ENCODE results near the gene TPPP3.
"Not testable (repeated sequence)": the region's sequence is repeated elsewhere in the genome, so short reads cannot be mapped to it uniquely, and the experiment has no call there.

TPPP3 gene

GRCh38 chr16:67415872-67416793 is 22.8 kb upstream of the TPPP3 start, which contains the start of gene ZDHHC1:
TSS of gene ZDHHC1 (minus strand) at chr16:67416477. CDS start at chr16:67407775, 8,702 bp downstream.
- Histone ChIP-seq H3K9me2 (ENCODE audit: low read depth, low read length) (no peaks in the 10 kb centered on the region), H3K36me3 (ENCODE audit: insufficient read depth, low read length) (no peaks in the 10 kb centered on the region), H3K9ac (ENCODE audit: low read length) (no peak within 1 kb of the TSS; the same call in 1 of the 2 replicates), H3F3A (ENCODE audit: insufficient read depth, low read length) (no peaks in the 10 kb centered on the region), H2AFZ (ENCODE audit: low read length) (no peak within 1 kb of the TSS), H4K20me1 (ENCODE audit: insufficient read depth, low read length) (no peaks in the 10 kb centered on the region), H3K9me3 (ENCODE audit: low read length) (no peaks in the 10 kb centered on the region), H3K4me2 (ENCODE audit: low read length) (peak within 1 kb of the TSS; percentile 53), H3K79me2 (ENCODE audit: insufficient read depth, low read length) (no peaks in the 10 kb centered on the region), H3K4me1 (ENCODE audit: insufficient read depth, low read length, severe bottlenecking) (peaks cover 10% of the 10 kb centered on the region), H3K27ac (ENCODE audit: low read depth, low read length, poor library complexity, severe bottlenecking) (no peak within 1 kb of the TSS), H3K4me3 (ENCODE audit: low read depth, low read length, poor library complexity, severe bottlenecking) (peak within 1 kb of the TSS; percentile 49), H3K27me3 (ENCODE audit: insufficient read depth, low read length) (peaks cover 7% of the 10 kb centered on the region)
- TF ChIP-seq EZH2 (IDR thresholded peaks at IDR 0.05; ENCODE audit: borderline replicate concordance, low read length) (no peak), CTCF (IDR thresholded peaks at IDR 0.05; ENCODE audit: low read length) (peak; percentile 55)

DNA sequence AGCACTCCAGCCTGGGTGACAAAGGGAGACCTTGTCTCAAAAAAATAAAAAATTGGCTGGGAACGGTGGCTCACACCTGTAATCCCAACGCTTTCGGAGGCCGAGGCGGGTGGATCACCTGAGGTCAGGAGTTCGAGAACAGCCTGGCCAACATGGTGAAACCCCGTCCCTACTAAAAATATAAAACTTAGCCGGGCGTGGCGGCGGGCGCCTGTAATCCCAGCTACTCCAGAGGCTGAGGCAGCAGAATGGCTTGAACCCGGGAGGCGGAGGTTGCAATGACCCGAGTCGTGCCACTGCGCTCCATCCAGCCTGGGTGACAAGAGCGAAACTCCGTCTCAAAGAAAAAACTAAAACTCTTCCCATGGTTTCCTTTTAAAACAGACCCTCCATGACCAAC is 22.1 kb upstream of the TPPP3 start:
- H3K9me2 ChIP-seq (ENCODE audit: low read depth, low read length); H3K4me3 ChIP-seq (ENCODE audit: low read depth, low read length, poor library complexity, severe bottlenecking); H3K36me3 ChIP-seq (ENCODE audit: insufficient read depth, low read length); H3K27me3 ChIP-seq (ENCODE audit: insufficient read depth, low read length); H4K20me1 ChIP-seq (ENCODE audit: insufficient read depth, low read length); H3K27ac ChIP-seq (ENCODE audit: low read depth, low read length, poor library complexity, severe bottlenecking); H3F3A ChIP-seq (ENCODE audit: insufficient read depth, low read length); H3K79me2 ChIP-seq (ENCODE audit: insufficient read depth, low read length); H3K9ac ChIP-seq (ENCODE audit: low read length); H2AFZ ChIP-seq (ENCODE audit: low read length); H3K9me3 ChIP-seq (ENCODE audit: low read length): not testable (repeated sequence)
- peaks cover 10% of the 10 kb centered on the region for H3K4me1 ChIP-seq (ENCODE audit: insufficient read depth, low read length, severe bottlenecking)
- peak overlapping the region; percentile 53; the same call in 1 of the 2 replicates for H3K4me2 ChIP-seq (ENCODE audit: low read length)

- Histone ChIP-seq H2AFZ (ENCODE audit: low read length) (no peak overlapping the region), H3K9ac (ENCODE audit: low read length) (no peak overlapping the region), H3K9me3 (ENCODE audit: low read length) (no peaks in the 10 kb centered on the region), H4K20me1 (ENCODE audit: insufficient read depth, low read length) (no peaks in the 10 kb centered on the region), H3F3A (ENCODE audit: insufficient read depth, low read length) (no peaks in the 10 kb centered on the region), H3K27me3 (ENCODE audit: insufficient read depth, low read length) (peaks cover 7% of the 10 kb centered on the region; the same call in 1 of the 2 replicates), H3K4me1 (ENCODE audit: insufficient read depth, low read length, severe bottlenecking) (peaks cover 10% of the 10 kb centered on the region), H3K4me2 (ENCODE audit: low read length) (no peak overlapping the region), H3K36me3 (ENCODE audit: insufficient read depth, low read length) (no peaks in the 10 kb centered on the region), H3K4me3 (ENCODE audit: low read depth, low read length, poor library complexity, severe bottlenecking) (no peak overlapping the region), H3K79me2 (ENCODE audit: insufficient read depth, low read length) (no peaks in the 10 kb centered on the region), H3K27ac (ENCODE audit: low read depth, low read length, poor library complexity, severe bottlenecking) (no peak overlapping the region), H3K9me2 (ENCODE audit: low read depth, low read length) (no peaks in the 10 kb centered on the region)
- TF ChIP-seq EZH2 (IDR thresholded peaks at IDR 0.05; ENCODE audit: borderline replicate concordance, low read length) (no peak), CTCF (IDR thresholded peaks at IDR 0.05; ENCODE audit: low read length) (no peak)
Observed at GRCh38 chr16:67413978-67414911, 20.9 kb upstream of the TPPP3 start.
